DND-41 (cell line): Measurements from ENCODE around the gene DNAJC15.

Source experiments
- ATAC-seq: fragments of 200-7000 bp; cut with Tn5 transposase; 3 replicates; pipeline ENCODE4 v1.9.1; 2021; ENCODE audit warnings: low read depth; ENCODE audit not compliant: insufficient read depth
- DNase-seq: peaks from one replicate; pipeline ENCODE4 v3.0.0-alpha.2; 2020
- H2AFZ ChIP-seq: 2 replicates; pipeline ENCODE4 v1.6.0; 2012; ENCODE audit warnings: low read depth, low read length
- H3K27ac ChIP-seq: 2 replicates; pipeline ENCODE4 v1.5.1; 2012; ENCODE audit warnings: low read length, inconsistent platforms
- H3K27me3 ChIP-seq: fragments of 200-600 bp; sonication (generic); 2 replicates; pipeline ENCODE4 v1.6.0; 2012; ENCODE audit warnings: low read length, mild to moderate bottlenecking, inconsistent platforms; ENCODE audit not compliant: insufficient read depth, poor library complexity
- H3K36me3 ChIP-seq: 2 replicates; pipeline ENCODE4 v1.5.1; 2012; ENCODE audit warnings: low read length, inconsistent platforms; ENCODE audit not compliant: insufficient read depth
- H3K4me1 ChIP-seq: 2 replicates; pipeline ENCODE4 v1.5.1; 2012; ENCODE audit warnings: mild to moderate bottlenecking, low read length; ENCODE audit not compliant: insufficient read depth
- H3K4me2 ChIP-seq: 2 replicates; pipeline ENCODE4 v1.6.0; 2012; ENCODE audit warnings: mild to moderate bottlenecking, moderate library complexity, low read length, inconsistent platforms; ENCODE audit not compliant: insufficient read depth
- H3K4me3 ChIP-seq, 2 experiments: fragments of 200-600 bp in 1 of 2; shearing (Covaris generic) in 1 of 2; 2 replicates each; pipeline ENCODE4 v1.5.1; 2012 to 2016; ENCODE audit warnings: inconsistent platforms in 2 of 2, low read length in 2 of 2, mild to moderate bottlenecking in 2 of 2, low read depth in 1 of 2, moderate library complexity in 1 of 2
- H3K79me2 ChIP-seq: 2 replicates; pipeline ENCODE4 v1.6.0; 2012; ENCODE audit warnings: low read length, inconsistent platforms; ENCODE audit not compliant: insufficient read depth
- H3K9ac ChIP-seq: 2 replicates; pipeline ENCODE4 v1.6.0; 2012; ENCODE audit warnings: low read depth, mild to moderate bottlenecking, inconsistent platforms, low read length, moderate library complexity
- H3K9me3 ChIP-seq: 2 replicates; pipeline ENCODE4 v1.5.1; 2012; ENCODE audit warnings: low read length, moderate library complexity, mild to moderate bottlenecking, inconsistent platforms; ENCODE audit not compliant: insufficient read depth, severe bottlenecking
- H4K20me1 ChIP-seq: 2 replicates; pipeline ENCODE4 v1.6.0; 2012; ENCODE audit warnings: low read length; ENCODE audit not compliant: insufficient read depth
- EZH2 ChIP-seq: IDR thresholded peaks from 3 replicates; pipeline ENCODE4 v1.6.1; 2012; ENCODE audit warnings: borderline replicate concordance, low read depth, mild to moderate bottlenecking, moderate library complexity, low read length, inconsistent platforms; ENCODE audit not compliant: severe bottlenecking
- TF ChIP-seq, protein P1 (sequence below): IDR thresholded peaks from 2 replicates; pipeline ENCODE4 v1.5.1; 2012; ENCODE audit warnings: borderline replicate concordance, low read length, moderate library complexity, mild to moderate bottlenecking; ENCODE audit not compliant: poor library complexity, severe bottlenecking; ENCODE audit errors: extremely low read depth

The DNAJC15 gene

DNA sequence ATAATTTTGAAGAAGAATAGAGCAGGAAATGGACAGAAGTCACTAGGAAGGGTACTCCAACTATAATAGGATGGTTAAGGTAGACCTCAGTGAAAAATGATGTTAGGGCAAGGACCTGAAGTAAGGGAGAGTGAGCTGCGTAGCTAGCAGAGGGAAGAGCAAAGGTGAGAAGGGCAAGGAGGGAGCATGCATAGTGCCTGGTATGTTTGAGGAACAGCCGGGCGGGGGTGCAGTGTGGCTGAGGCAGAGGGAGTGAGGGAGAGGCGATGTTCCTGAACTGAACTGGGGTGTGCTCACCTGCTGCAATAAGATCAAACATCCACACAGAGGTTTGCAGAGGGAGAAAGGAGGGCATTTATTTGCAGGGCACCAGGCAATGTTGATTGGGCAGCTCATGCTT, 110.4 kb downstream of the DNAJC15 start:
- H3K27me3 ChIP-seq = peaks cover 7% of the 10 kb centered on the region
- no peak overlapping the region for H3K4me2 ChIP-seq
- H3K4me3 ChIP-seq = no peak overlapping the region
- ATAC-seq (no peak), DNase-seq (no peak)
- H3K4me1 ChIP-seq = no peaks in the 10 kb centered on the region
- no peak overlapping the region for H3K9ac ChIP-seq
- TF ChIP-seq EZH2 = no peak
- TF ChIP-seq, protein P1, sequence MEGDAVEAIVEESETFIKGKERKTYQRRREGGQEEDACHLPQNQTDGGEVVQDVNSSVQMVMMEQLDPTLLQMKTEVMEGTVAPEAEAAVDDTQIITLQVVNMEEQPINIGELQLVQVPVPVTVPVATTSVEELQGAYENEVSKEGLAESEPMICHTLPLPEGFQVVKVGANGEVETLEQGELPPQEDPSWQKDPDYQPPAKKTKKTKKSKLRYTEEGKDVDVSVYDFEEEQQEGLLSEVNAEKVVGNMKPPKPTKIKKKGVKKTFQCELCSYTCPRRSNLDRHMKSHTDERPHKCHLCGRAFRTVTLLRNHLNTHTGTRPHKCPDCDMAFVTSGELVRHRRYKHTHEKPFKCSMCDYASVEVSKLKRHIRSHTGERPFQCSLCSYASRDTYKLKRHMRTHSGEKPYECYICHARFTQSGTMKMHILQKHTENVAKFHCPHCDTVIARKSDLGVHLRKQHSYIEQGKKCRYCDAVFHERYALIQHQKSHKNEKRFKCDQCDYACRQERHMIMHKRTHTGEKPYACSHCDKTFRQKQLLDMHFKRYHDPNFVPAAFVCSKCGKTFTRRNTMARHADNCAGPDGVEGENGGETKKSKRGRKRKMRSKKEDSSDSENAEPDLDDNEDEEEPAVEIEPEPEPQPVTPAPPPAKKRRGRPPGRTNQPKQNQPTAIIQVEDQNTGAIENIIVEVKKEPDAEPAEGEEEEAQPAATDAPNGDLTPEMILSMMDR = no peak
- H3K9me3 ChIP-seq = no peaks in the 10 kb centered on the region
- no peaks in the 10 kb centered on the region for H3K36me3 ChIP-seq
- no peaks in the 10 kb centered on the region for H4K20me1 ChIP-seq
- H2AFZ ChIP-seq = no peak overlapping the region
- H3K79me2 ChIP-seq = no peaks in the 10 kb centered on the region
- no peak overlapping the region for H3K27ac ChIP-seq

DNA sequence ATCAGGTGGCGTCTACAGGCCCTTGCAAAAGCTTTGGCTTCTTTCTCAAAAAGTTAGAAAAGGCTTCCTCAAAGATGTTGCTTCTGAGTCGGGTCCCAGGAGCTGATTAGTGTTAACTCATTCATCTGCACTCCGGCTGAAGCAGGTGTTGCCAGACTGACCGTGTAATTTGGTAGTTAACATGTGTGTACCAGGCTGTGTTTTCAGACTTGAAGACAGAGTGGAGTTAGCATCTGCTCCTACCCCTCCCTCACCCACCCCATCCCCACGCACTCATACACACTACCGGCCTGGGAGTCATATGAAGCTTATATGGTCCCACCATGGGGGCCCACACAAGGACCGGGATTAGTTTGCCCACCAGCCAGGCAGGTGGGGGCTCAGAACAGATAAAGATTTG, 111.5 kb downstream of the DNAJC15 start:
- Histone ChIP-seq H3K4me3 (no peak overlapping the region), H3K79me2 (no peaks in the 10 kb centered on the region), H3K36me3 (no peaks in the 10 kb centered on the region), H3K9ac (no peak overlapping the region), H3K9me3 (no peaks in the 10 kb centered on the region), H3K4me1 (no peaks in the 10 kb centered on the region), H3K27me3 (peaks cover 7% of the 10 kb centered on the region), H3K4me2 (no peak overlapping the region), H3K27ac (no peak overlapping the region), H2AFZ (no peak overlapping the region), H4K20me1 (no peaks in the 10 kb centered on the region)
- no peak for DNase-seq
- TF ChIP-seq, protein P1 = no peak
- no peak for TF ChIP-seq EZH2
- no peak for ATAC-seq

DNA sequence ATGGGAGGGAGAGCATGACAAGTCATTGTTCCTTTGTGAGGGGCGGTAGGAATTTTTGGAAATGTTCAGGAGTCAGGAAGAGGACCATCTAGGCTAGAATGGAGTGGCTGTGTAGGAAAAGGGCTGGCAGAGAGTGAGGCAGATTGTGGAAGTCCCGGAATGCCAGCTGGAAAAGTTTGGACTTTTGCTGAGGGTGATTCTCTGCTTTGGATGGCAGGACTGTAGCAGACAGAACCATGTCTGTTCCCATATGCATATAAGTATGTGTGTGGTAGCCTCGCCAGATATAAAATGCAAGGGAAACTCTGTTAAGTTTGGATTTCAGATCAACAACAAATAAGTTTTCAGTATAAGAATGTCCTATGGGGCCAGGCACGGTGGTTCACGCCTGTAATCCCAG, 112.1 kb downstream of the DNAJC15 start:
- Histone ChIP-seq H3K27ac (no peak overlapping the region), H2AFZ (no peak overlapping the region), H3K79me2 (no peaks in the 10 kb centered on the region), H4K20me1 (no peaks in the 10 kb centered on the region), H3K9me3 (no peaks in the 10 kb centered on the region), H3K36me3 (no peaks in the 10 kb centered on the region), H3K4me2 (no peak overlapping the region), H3K9ac (no peak overlapping the region), H3K4me3 (no peak overlapping the region), H3K4me1 (no peaks in the 10 kb centered on the region), H3K27me3 (peaks cover 7% of the 10 kb centered on the region)
- ATAC-seq (no peak), DNase-seq (no peak)
- TF ChIP-seq, protein P1 = no peak
- no peak for TF ChIP-seq EZH2
